Body of pancreas (tissue), 4 donors: ENCODE results near the gene SGSH. TPM values are rescaled to one million over a fixed set of nuclear protein-coding genes. Genes with fewer than 3 reads are reported as not detected.

ENCODE experiments used
- ATAC-seq: fragments of 150-250 bp; one replicate; pipeline ENCODE4 v1.9.1; 2016
- DNase-seq, 4 donors: peaks; one replicate each; pipeline ENCODE4 v3.0.0-alpha.2; 2019
- H3K27ac ChIP-seq, 4 donors: fragments of 200-600 bp; sonication (generic); 1 replicate in 3 of 4; 2 replicates in 1 of 4; pipeline versions ENCODE4 v1.5.1 to v1.6.1; 2016 to 2019; ENCODE audit warnings: mild to moderate bottlenecking in 1 of 4, mixed read lengths in 1 of 4, moderate library complexity in 1 of 4
- H3K27me3 ChIP-seq, 2 donors: fragments of 200-600 bp; sonication (generic); one replicate each; pipeline ENCODE4 v1.6.0; 2016; ENCODE audit warnings: mild to moderate bottlenecking in 1 of 2
- H3K36me3 ChIP-seq, 2 donors: fragments of 200-600 bp; sonication (generic); replicated peaks in 1 of 2; 2 replicates each; pipeline ENCODE4 v1.5.1; 2016; ENCODE audit warnings: low read depth in 2 of 2; ENCODE audit not compliant: insufficient read depth in 1 of 2
- H3K4me1 ChIP-seq: fragments of 200-600 bp; sonication (generic); one replicate; pipeline ENCODE4 v1.6.0; 2016
- H3K4me3 ChIP-seq, 2 donors: fragments of 200-600 bp; sonication (generic); 1 replicate in 1 of 2; 2 replicates in 1 of 2; pipeline ENCODE4 v1.5.1; 2016 to 2019
- H3K9me3 ChIP-seq, 3 donors: fragments of 200-600 bp; sonication (generic); 1 replicate in 2 of 3; 2 replicates in 1 of 3; pipeline ENCODE4 v1.5.1; 2016
- CTCF ChIP-seq, 7 experiments: fragments of 450-650 bp in 4 of 7; fragments of 200-600 bp in 3 of 7; sonication (generic) in 3 of 7; IDR thresholded peaks; one replicate each; pipeline ENCODE4 v1.5.1; 2016 to 2019; ENCODE audit warnings: antibody characterized with exemption in 7 of 7
- POLR2A ChIP-seq, 3 donors: fragments of 450-650 bp; IDR thresholded peaks; one replicate each; pipeline ENCODE4 v1.6.1; 2016; ENCODE audit warnings: antibody characterized with exemption in 3 of 3, mild to moderate bottlenecking in 2 of 3
- WGBS, 2 donors: methylation state at CpG; one replicate each; pipeline ENCODE4 v1.1.5; 2017; 5-methylcytosine and 5-hydroxymethylcytosine counted together
- intact Hi-C: fragments of 100-400 bp; cut with DNase I; formaldehyde crosslinking; loops from one replicate; pipeline ENCODE4 v1.15.1; 2023
- total RNA-seq, 2 donors: library from RNA; depleted of rRNA; stranded (reverse); fragments of >200 nt; gene quantifications; one replicate each; pipeline ENCODE4 v1.1.0, GENCODE V29; 2016

The SGSH gene
- total RNA-seq, 2 donors from 2014 or later, result 29.6 to 42.8 TPM

DNA sequence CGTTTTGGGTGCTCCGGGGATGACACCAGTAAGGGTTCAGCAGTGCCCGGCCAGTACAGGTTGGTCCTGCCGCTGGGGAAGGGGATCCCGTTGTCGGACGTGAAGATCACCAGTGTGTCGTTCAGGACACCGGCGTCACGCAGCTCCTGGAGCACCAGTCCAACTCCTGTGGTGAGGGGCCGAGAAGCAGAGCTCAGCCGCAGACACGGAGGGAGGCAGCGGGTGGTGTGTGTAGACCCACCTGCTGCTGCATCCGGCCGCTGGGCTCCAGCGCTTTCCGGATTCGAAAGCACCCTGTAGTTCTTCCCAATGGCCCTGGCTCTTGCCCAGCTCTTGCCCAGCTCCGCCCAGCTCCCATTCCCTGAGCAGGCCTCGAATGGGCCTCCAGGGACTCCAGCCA lies 8.0 kb downstream of the SGSH start:
- Histone ChIP-seq H3K36me3 (peaks cover 0 to 7% of the 10 kb centered on the region in 2 donors), H3K27me3 (no peaks in the 10 kb centered on the region), H3K4me1 (no peaks in the 10 kb centered on the region), H3K9me3 (no peaks in the 10 kb centered on the region), H3K27ac (no peak overlapping the region), H3K4me3 (no peak overlapping the region)
- 90 to 93% methylated on average over 22 of the region's 22 CpGs for WGBS, 2 donors
- no peak for TF ChIP-seq CTCF (IDR thresholded peaks at IDR 0.05)
- TF ChIP-seq POLR2A (IDR thresholded peaks at IDR 0.05), result no peak
- intact Hi-C loops, result no loop called here
- ATAC-seq (no peak), DNase-seq (no peak)

DNA sequence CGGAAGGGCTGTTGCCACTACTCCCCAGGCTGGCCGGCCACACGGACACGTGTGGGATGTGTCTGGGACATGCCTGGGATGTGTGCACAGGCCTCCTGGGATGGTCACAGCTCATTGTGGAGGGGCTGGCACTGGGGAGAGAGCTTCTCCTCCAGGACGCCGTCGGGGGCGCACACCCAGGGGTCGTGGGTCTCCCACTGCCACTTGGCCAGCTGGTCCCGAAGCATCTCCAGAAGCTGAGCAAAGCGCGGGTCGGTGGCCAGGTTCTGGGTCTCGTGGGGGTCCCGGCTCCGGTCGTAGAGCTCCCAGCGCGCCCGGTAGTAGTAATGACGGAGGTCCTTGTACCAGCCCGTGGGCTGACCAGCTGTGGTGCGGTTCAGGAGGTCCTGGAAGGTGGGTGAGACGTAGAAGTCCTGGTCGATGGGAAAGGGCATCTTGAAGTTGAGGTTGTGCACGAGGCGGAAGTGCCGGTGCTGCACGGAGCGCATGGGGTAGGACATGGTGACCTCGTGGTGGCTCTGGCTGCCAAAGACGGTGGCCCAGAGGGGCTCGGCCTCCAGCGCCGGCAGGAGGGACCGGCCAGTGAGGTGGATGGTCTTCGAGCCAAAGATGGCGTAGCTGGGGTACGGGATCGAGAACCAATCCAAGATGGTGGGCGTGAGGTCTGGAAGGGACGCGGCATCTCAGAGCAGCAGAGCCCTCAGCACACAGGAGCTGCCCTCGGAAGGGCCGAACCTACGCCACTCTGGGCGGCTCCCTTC lies 9.6 kb downstream of the SGSH start:
- TF ChIP-seq CTCF (IDR thresholded peaks at IDR 0.05) (no peak), POLR2A (IDR thresholded peaks at IDR 0.05) (no peak)
- intact Hi-C loops, result no loop called here
- Histone ChIP-seq H3K27ac (no peak overlapping the region), H3K4me3 (no peak overlapping the region), H3K27me3 (no peaks in the 10 kb centered on the region), H3K9me3 (no peaks in the 10 kb centered on the region), H3K4me1 (no peaks in the 10 kb centered on the region), H3K36me3 (peaks cover 0 to 7% of the 10 kb centered on the region in 2 donors)
- ATAC-seq (no peak), DNase-seq (no peak)
- 92 to 100% methylated on average over 4 to 45 of the region's 47 CpGs for WGBS, 2 donors

DNA sequence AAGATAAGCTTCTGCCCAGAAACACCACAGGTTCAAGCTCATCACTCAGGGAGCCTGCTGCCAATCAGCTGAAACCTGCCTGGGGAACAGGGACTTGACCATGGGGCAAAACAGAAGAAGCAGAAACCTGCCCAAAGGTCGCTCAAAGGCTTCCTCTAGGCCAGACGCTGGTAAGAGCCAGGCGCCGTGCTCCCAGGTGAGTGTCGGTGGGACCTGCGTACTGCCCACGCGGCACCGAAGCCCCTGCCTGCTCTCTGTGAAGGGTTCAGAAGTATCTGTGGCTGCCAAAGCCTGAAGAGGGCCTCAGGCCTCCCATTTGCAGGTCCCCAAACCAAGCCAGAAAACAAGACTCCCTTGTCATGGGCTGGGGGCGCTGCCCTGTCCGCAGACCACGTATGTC lies 10.4 kb downstream of the SGSH start:
- no peak overlapping the region for H3K27ac ChIP-seq
- intact Hi-C loops, result no loop called here
- no peaks in the 10 kb centered on the region for H3K27me3 ChIP-seq
- no peak for TF ChIP-seq CTCF (IDR thresholded peaks at IDR 0.05)
- no peak for TF ChIP-seq POLR2A (IDR thresholded peaks at IDR 0.05)
- no peaks in the 10 kb centered on the region for H3K4me1 ChIP-seq
- H3K9me3 ChIP-seq, result no peaks in the 10 kb centered on the region
- no peak overlapping the region for H3K4me3 ChIP-seq
- DNase-seq, result no peak
- WGBS, 2 donors, result 83 to 100% methylated on average over 4 to 12 of the region's 12 CpGs
- peaks cover 0 to 7% of the 10 kb centered on the region in 2 donors for H3K36me3 ChIP-seq
- ATAC-seq, result no peak

- Histone ChIP-seq H3K27me3 (no peaks in the 10 kb centered on the region), H3K4me3 (no peak overlapping the region), H3K27ac (no peak overlapping the region), H3K36me3 (peaks cover 0 to 7% of the 10 kb centered on the region in 2 donors), H3K9me3 (no peaks in the 10 kb centered on the region), H3K4me1 (no peaks in the 10 kb centered on the region)
- DNase-seq, result no peak
- TF ChIP-seq CTCF (IDR thresholded peaks at IDR 0.05) (no peak), POLR2A (IDR thresholded peaks at IDR 0.05) (no peak)
- intact Hi-C loops, result no loop called here
- 92 to 94% methylated on average over 13 to 14 of the region's 16 CpGs for WGBS, 2 donors
- ATAC-seq, result no peak
Observed at GRCh38 chr17:80208050-80208449, 12.1 kb downstream of the SGSH start.

DNA sequence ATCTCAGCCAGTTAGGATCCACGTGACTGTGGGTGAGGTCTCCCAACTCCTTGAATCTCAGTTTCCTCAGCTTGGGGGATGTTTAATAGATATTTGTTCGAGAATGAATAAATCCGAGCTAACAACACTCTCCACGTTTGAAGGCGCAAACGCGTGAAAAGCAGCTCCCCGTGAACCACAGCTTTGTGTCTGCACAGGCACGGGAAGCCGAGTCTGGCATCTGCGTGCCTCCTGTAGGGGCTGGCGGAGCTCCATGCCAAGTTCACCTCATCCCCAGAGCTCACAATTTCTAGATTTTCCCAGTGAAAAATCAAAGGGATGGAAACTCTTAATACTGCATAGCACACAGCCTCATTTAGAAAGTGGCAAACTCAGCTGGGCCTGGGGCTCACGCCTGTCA lies 14.3 kb downstream of the SGSH start:
- TF ChIP-seq CTCF (IDR thresholded peaks at IDR 0.05) (no peak), POLR2A (IDR thresholded peaks at IDR 0.05) (no peak)
- Histone ChIP-seq H3K9me3 (no peaks in the 10 kb centered on the region), H3K27me3 (no peaks in the 10 kb centered on the region), H3K27ac (no peak overlapping the region), H3K36me3 (peaks cover 0 to 3% of the 10 kb centered on the region in 2 donors), H3K4me3 (no peak overlapping the region), H3K4me1 (no peaks in the 10 kb centered on the region)
- ATAC-seq (no peak), DNase-seq (no peak)
- intact Hi-C loops, result no loop called here
- 86% methylated on average over 13 of the region's 13 CpGs for WGBS, 2 donors
